Measurements from ENCODE around the gene GAST. TPM values are rescaled to one million over a fixed set of nuclear protein-coding genes. Genes with fewer than 3 reads are reported as not detected.
"Not testable (repeated sequence)": the region's sequence is repeated elsewhere in the genome, so short reads cannot be mapped to it uniquely, and the experiment has no call there.

The GAST gene
- total RNA-seq, 4 donors from 2014 or later = not detected

- in situ Hi-C loops (cut with MboI; ENCODE audit: low pct_ligation_motif_present in 1 of 4, low pct_unique_long_range_greater_than_20kb in 1 of 4, low sequenced_read_pairs in 3 of 4) (no loop called here), intact Hi-C loops (cut with DNase I; ENCODE audit: low total_unique reads) (no loop called here)
- peaks cover 0 to 40% (median 21%) of the 10 kb centered on the region in 4 donors for H3K36me3 ChIP-seq
- peak overlapping the region in 3 of 4 donors; percentile 58 to 69 (median 62) for H3K27ac ChIP-seq
- no peak for TF ChIP-seq CTCF (IDR thresholded peaks at IDR 0.05)
- no peak for TF ChIP-seq EP300 (IDR thresholded peaks at IDR 0.05; ENCODE audit: low read depth)
- no peak for TF ChIP-seq POLR2AphosphoS5 (IDR thresholded peaks at IDR 0.05)
- TF ChIP-seq POLR2A (IDR thresholded peaks at IDR 0.05) = no peak
- no peaks in the 10 kb centered on the region for H3K27me3 ChIP-seq
- WGBS, 2 donors (ENCODE audit: low coverage in 1 of 2) = 87% methylated on average over 7 of the region's 7 CpGs; no CpG with 5 or more reads in 1 of the 2 donors
- peaks cover 21 to 44% (median 32%) of the 10 kb centered on the region in 4 donors for H3K4me1 ChIP-seq
- no peak for DNase-seq
- no peaks in the 10 kb centered on the region for H3K9me3 ChIP-seq
- no peak overlapping the region for H3K4me3 ChIP-seq
Observed at GRCh38 chr17:41695134-41695661, 16.9 kb upstream of the GAST start.

DNA sequence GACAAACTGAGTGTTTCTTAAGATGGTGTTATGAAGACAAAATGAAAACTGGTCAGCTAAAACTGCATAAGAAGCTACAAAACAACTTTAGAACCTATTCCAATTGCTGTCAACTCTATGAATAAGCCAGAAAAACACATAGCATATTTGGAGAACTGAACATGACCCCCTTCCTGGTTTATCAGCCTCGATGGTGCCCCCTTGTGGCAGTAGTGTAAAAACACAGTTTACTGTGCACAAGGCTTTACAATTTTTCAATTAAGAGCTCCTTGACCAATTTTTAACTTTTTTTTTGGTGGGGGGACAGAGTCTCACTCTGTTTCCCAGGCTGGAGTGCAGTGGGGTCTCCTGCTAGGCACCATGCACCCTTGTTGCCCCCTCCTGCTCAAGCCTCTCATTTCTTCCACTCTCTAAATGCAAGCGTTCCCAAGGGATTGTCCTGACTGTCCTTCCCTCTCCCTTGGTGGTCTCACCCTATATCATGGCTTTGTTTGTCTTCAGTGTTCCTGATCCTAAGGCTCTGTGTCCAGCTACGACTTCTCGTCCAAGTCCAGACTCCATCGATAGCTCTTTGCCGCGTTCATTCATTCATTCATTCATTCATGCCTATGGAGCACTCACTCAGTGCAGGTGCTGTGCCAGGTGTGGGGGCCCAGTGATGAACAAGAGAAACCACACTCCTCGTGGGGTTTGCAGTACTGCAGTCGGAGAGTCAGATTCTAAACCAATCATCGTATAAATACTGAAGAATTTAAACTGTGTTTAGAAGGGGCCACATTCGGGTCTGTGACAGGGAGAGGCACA is 16.0 kb upstream of the GAST start:
- H3K4me1 ChIP-seq = peaks cover 12 to 34% (median 23%) of the 10 kb centered on the region in 4 donors
- intact Hi-C loops (cut with DNase I; ENCODE audit: low total_unique reads) = no loop called here
- peak; percentile 71 for DNase-seq
- peaks cover 0 to 30% (median 12%) of the 10 kb centered on the region in 4 donors for H3K36me3 ChIP-seq
- peak overlapping the region; percentile 58 to 69 (median 60) for H3K27ac ChIP-seq
- no peaks in the 10 kb centered on the region for H3K9me3 ChIP-seq
- H3K27me3 ChIP-seq = no peaks in the 10 kb centered on the region
- WGBS, 2 donors (ENCODE audit: low coverage in 1 of 2) = 36 to 50% methylated on average over 2 to 11 of the region's 11 CpGs
- in situ Hi-C loops (cut with MboI; ENCODE audit: low pct_ligation_motif_present in 1 of 4, low pct_unique_long_range_greater_than_20kb in 1 of 4, low sequenced_read_pairs in 3 of 4) = no loop called here
- peak; percentile 68 to 92 (median 82) for TF ChIP-seq CTCF (IDR thresholded peaks at IDR 0.05)
- no peak for TF ChIP-seq EP300 (IDR thresholded peaks at IDR 0.05; ENCODE audit: low read depth)
- H3K4me3 ChIP-seq = no peak overlapping the region

DNA sequence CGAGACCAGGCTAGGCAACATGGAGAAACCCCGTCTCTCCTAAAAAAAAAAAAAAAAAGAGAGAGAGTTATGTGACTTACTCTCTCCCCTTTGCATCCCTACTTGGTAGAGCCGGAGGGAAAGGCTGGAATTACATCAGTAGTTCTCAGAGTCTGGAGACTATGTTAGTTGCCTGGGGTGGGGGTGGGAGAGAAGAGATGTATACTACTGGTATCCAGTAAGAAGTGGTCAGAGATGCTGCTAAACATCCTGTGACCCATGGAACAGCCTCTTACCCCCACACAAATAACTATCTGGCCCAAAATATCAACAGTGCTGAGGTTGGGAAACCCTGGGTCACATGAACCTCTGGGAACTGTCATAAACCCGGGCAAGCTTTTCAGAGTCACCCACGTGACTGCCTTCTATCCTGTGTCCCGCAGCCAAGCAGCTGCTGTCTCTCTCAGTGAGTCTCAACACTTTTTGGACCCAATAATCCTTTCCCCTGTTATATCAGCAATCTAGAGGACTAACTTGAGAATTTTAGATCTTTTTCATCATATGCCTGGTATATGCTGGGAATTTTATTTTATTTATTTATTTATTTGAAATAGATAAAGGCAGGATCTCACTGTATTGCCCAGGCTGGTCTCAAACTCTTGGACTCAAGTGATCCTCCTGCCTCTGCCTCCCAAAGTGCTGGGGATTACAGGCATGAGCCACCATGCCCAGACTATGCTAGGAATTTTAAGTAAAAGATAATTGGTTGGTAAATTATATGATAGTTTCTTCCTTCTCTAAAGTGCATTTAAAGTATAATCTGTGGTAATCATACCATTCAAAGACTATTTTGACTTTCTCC is 14.8 kb upstream of the GAST start:
- Histone ChIP-seq H3K36me3 (peaks cover 0 to 19% (median 6%) of the 10 kb centered on the region in 4 donors), H3K4me1 (peaks cover 9 to 27% (median 20%) of the 10 kb centered on the region in 4 donors), H3K4me3 (no peak overlapping the region), H3K9me3 (no peaks in the 10 kb centered on the region), H3K27me3 (no peaks in the 10 kb centered on the region), H3K27ac (peak overlapping the region; percentile 53 to 69 (median 60))
- 18 to 28% methylated on average over 3 to 6 of the region's 6 CpGs for WGBS, 2 donors (ENCODE audit: low coverage in 1 of 2)
- intact Hi-C loops (cut with DNase I; ENCODE audit: low total_unique reads) = no loop called here
- in situ Hi-C loops (cut with MboI; ENCODE audit: low pct_ligation_motif_present in 1 of 4, low pct_unique_long_range_greater_than_20kb in 1 of 4, low sequenced_read_pairs in 3 of 4) = no loop called here
- DNase-seq = peak; percentile 63
- no peak for TF ChIP-seq CTCF (IDR thresholded peaks at IDR 0.05)
- TF ChIP-seq EP300 (IDR thresholded peaks at IDR 0.05; ENCODE audit: low read depth) = no peak
- no peak for TF ChIP-seq POLR2A (IDR thresholded peaks at IDR 0.05)
- peak; percentile 35 to 59 (median 50) for TF ChIP-seq POLR2AphosphoS5 (IDR thresholded peaks at IDR 0.05)

GRCh38 chr17:41700843-41701242 is 11.3 kb upstream of the GAST start:
- H3K4me1 ChIP-seq = peaks cover 9 to 21% (median 17%) of the 10 kb centered on the region in 4 donors
- H3K36me3 ChIP-seq; H3K27me3 ChIP-seq; H3K4me3 ChIP-seq; H3K9me3 ChIP-seq; intact Hi-C loops (cut with DNase I; ENCODE audit: low total_unique reads); in situ Hi-C loops (cut with MboI; ENCODE audit: low pct_ligation_motif_present in 1 of 4, low pct_unique_long_range_greater_than_20kb in 1 of 4, low sequenced_read_pairs in 3 of 4); H3K27ac ChIP-seq; DNase-seq: not testable (repeated sequence)
- WGBS, 2 donors (ENCODE audit: low coverage in 1 of 2) = 90% methylated on average over 3 of the region's 3 CpGs; no CpG with 5 or more reads in 1 of the 2 donors

All from transverse colon (tissue), 4 donors.